ENCODE results near the gene CRKL.

Gene CRKL

GRCh38 chr22:20964799-20965103 is 47.5 kb downstream of the CRKL start:
- H3K4me3 ChIP-seq (ENCODE audit: low read length in 2 of 2) = peak overlapping the region in 1 of 2 donors; percentile 42
- H4K91ac ChIP-seq (ENCODE audit: low read depth, low read length, poor library complexity) = no peak overlapping the region
- H2AFZ ChIP-seq (ENCODE audit: low read length) = peak overlapping the region; percentile 80
- H2BK12ac ChIP-seq (ENCODE audit: low read length) = no peak overlapping the region
- peaks cover 3% of the 10 kb centered on the region for H3K79me1 ChIP-seq (ENCODE audit: low read depth, low read length)
- peaks cover 18 to 22% of the 10 kb centered on the region in 2 donors for H3K4me1 ChIP-seq (ENCODE audit: control insufficient read depth in 2 of 2, insufficient read depth in 1 of 2, low read depth in 1 of 2, low read length in 2 of 2)
- peak overlapping the region; percentile 79 for H3K4me2 ChIP-seq (ENCODE audit: insufficient read depth, low read length, poor library complexity, severe bottlenecking)
- H3K23ac ChIP-seq (ENCODE audit: low read depth, low read length, poor library complexity) = peak overlapping the region; percentile 23
- H4K8ac ChIP-seq (ENCODE audit: low read depth, low read length) = no peak overlapping the region
- H3K18ac ChIP-seq (ENCODE audit: low read length) = peak overlapping the region; percentile 73
- H3K14ac ChIP-seq (ENCODE audit: low read length) = no peak overlapping the region
- no peaks in the 10 kb centered on the region for H3K9me3 ChIP-seq (replicated peaks in 1 of 2; ENCODE audit: control insufficient read depth in 2 of 2, insufficient read depth in 1 of 2, low read depth in 1 of 2, low read length in 2 of 2)
- H2BK120ac ChIP-seq (ENCODE audit: low read depth, low read length) = no peak overlapping the region
- H2AK5ac ChIP-seq (ENCODE audit: low read depth, low read length) = no peak overlapping the region
- no peak overlapping the region for H2BK15ac ChIP-seq (ENCODE audit: low read length)
- no peak for DNase-seq (ENCODE audit: low spot score)
- no peak overlapping the region for H3K4ac ChIP-seq (ENCODE audit: low read length)
- WGBS, 2 donors (ENCODE audit: extremely low coverage in 2 of 2, insufficient read length in 2 of 2, insufficient replicate concordance in 1 of 2) = no CpG with 5 or more reads among the region's 28 CpGs
- no peaks in the 10 kb centered on the region for H3K36me3 ChIP-seq (replicated peaks in 1 of 2; ENCODE audit: control insufficient read depth in 2 of 2, insufficient read depth in 2 of 2, low read length in 2 of 2)
- H3K27ac ChIP-seq (replicated peaks; ENCODE audit: low read length) = no peak overlapping the region
- H3K27me3 ChIP-seq (ENCODE audit: control insufficient read depth in 3 of 3, insufficient read depth in 3 of 3, low read depth in 1 of 3, low read length in 3 of 3) = peaks cover 0 to 50% (median 0%) of the 10 kb centered on the region in 3 experiments
- H2BK5ac ChIP-seq (ENCODE audit: low read length) = no peak overlapping the region
- no peak overlapping the region for H3K9ac ChIP-seq (ENCODE audit: low read depth, low read length, poor library complexity)

DNA sequence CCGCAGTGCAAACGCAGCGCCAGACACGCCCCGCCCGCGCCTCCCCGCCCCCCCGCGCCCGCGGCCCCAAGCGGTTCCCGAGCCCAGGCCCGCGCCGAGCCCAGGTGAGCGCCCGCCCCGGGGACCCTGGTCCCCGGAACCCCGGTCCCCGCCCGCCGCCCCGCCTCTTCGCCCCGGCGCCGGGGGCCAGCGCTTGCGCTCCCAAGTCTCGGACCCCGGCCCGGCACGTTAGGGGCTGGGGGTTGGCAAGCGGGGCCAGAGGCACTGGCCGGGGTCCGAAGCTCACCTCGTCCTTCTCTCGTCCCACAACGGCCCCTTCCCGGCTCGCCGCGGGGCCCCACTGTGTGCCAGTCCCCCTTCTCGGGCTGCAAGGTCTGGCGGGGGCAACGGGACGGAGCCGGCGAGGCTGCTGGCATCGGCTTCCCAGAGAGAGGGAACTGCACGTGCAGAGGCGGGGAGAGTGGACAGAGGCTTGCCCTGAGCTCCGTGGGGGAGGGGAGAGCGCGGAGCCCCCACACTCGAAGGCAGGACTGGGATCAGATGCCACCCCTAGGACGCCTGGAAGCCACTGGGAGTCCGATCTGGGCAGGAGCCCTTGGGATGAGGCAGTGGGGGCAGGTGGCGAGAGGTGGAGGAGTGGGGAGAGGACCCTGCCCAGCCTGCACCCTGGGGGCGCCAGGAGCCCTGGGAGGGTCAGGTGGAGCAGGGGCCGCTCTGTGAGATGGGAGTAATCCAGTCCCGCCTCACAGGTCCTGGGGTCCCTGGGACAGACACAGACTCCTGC is 48.1 kb downstream of the CRKL start:
- Histone ChIP-seq H3K9me3 (replicated peaks in 1 of 2; ENCODE audit: control insufficient read depth in 2 of 2, insufficient read depth in 1 of 2, low read depth in 1 of 2, low read length in 2 of 2) (no peaks in the 10 kb centered on the region), H4K8ac (ENCODE audit: low read depth, low read length) (no peak overlapping the region), H2AK5ac (ENCODE audit: low read depth, low read length) (peak overlapping the region; percentile 89), H3K79me1 (ENCODE audit: low read depth, low read length) (peaks cover 3% of the 10 kb centered on the region), H2AFZ (ENCODE audit: low read length) (peak overlapping the region; percentile 94), H3K4me3 (ENCODE audit: low read length in 2 of 2) (peak overlapping the region in 1 of 2 donors; percentile 71), H2BK12ac (ENCODE audit: low read length) (peak overlapping the region; percentile 59), H3K4me2 (ENCODE audit: insufficient read depth, low read length, poor library complexity, severe bottlenecking) (peak overlapping the region; percentile 70), H3K4me1 (ENCODE audit: control insufficient read depth in 2 of 2, insufficient read depth in 1 of 2, low read depth in 1 of 2, low read length in 2 of 2) (peaks cover 18 to 22% of the 10 kb centered on the region in 2 donors), H2BK5ac (ENCODE audit: low read length) (no peak overlapping the region), H3K27ac (replicated peaks; ENCODE audit: low read length) (no peak overlapping the region), H3K23ac (ENCODE audit: low read depth, low read length, poor library complexity) (peak overlapping the region; percentile 11), H3K27me3 (ENCODE audit: control insufficient read depth in 3 of 3, insufficient read depth in 3 of 3, low read depth in 1 of 3, low read length in 3 of 3) (peaks cover 0 to 50% (median 0%) of the 10 kb centered on the region in 3 experiments), H2BK15ac (ENCODE audit: low read length) (peak overlapping the region; percentile 82), H3K4ac (ENCODE audit: low read length) (no peak overlapping the region), H3K18ac (ENCODE audit: low read length) (peak overlapping the region; percentile 95), H2BK120ac (ENCODE audit: low read depth, low read length) (no peak overlapping the region), H3K36me3 (replicated peaks in 1 of 2; ENCODE audit: control insufficient read depth in 2 of 2, insufficient read depth in 2 of 2, low read length in 2 of 2) (no peaks in the 10 kb centered on the region), H3K14ac (ENCODE audit: low read length) (no peak overlapping the region), H3K9ac (ENCODE audit: low read depth, low read length, poor library complexity) (peak overlapping the region; percentile 2), H4K91ac (ENCODE audit: low read depth, low read length, poor library complexity) (no peak overlapping the region)
- no CpG with 5 or more reads among the region's 65 CpGs for WGBS, 2 donors (ENCODE audit: extremely low coverage in 2 of 2, insufficient read length in 2 of 2, insufficient replicate concordance in 1 of 2)
- no peak for DNase-seq (ENCODE audit: low spot score)

GRCh38 chr22:20965888-20966855 is 49.0 kb downstream of the CRKL start:
- H2BK5ac ChIP-seq (ENCODE audit: low read length) = peak overlapping the region; percentile 56
- peak overlapping the region; percentile 64 for H2BK120ac ChIP-seq (ENCODE audit: low read depth, low read length)
- H2BK12ac ChIP-seq (ENCODE audit: low read length) = peak overlapping the region; percentile 33
- peaks cover 20 to 27% of the 10 kb centered on the region in 2 donors for H3K4me1 ChIP-seq (ENCODE audit: control insufficient read depth in 2 of 2, insufficient read depth in 1 of 2, low read depth in 1 of 2, low read length in 2 of 2)
- no peak overlapping the region for H3K4me3 ChIP-seq (ENCODE audit: low read length in 2 of 2)
- H2BK15ac ChIP-seq (ENCODE audit: low read length) = peak overlapping the region; percentile 82
- H3K36me3 ChIP-seq (replicated peaks in 1 of 2; ENCODE audit: control insufficient read depth in 2 of 2, insufficient read depth in 2 of 2, low read length in 2 of 2) = no peaks in the 10 kb centered on the region
- H3K79me1 ChIP-seq (ENCODE audit: low read depth, low read length) = peaks cover 3% of the 10 kb centered on the region
- no peak overlapping the region for H3K14ac ChIP-seq (ENCODE audit: low read length)
- peak overlapping the region; percentile 76 for H3K18ac ChIP-seq (ENCODE audit: low read length)
- no peak for DNase-seq (ENCODE audit: low spot score)
- H3K23ac ChIP-seq (ENCODE audit: low read depth, low read length, poor library complexity) = peak overlapping the region; percentile 60
- no peak overlapping the region for H4K91ac ChIP-seq (ENCODE audit: low read depth, low read length, poor library complexity)
- H2AK5ac ChIP-seq (ENCODE audit: low read depth, low read length) = peak overlapping the region; percentile 89
- WGBS, 2 donors (ENCODE audit: extremely low coverage in 2 of 2, insufficient read length in 2 of 2, insufficient replicate concordance in 1 of 2) = no CpG with 5 or more reads among the region's 13 CpGs
- H3K4me2 ChIP-seq (ENCODE audit: insufficient read depth, low read length, poor library complexity, severe bottlenecking) = no peak overlapping the region
- H4K8ac ChIP-seq (ENCODE audit: low read depth, low read length) = no peak overlapping the region
- no peaks in the 10 kb centered on the region for H3K9me3 ChIP-seq (replicated peaks in 1 of 2; ENCODE audit: control insufficient read depth in 2 of 2, insufficient read depth in 1 of 2, low read depth in 1 of 2, low read length in 2 of 2)
- H3K4ac ChIP-seq (ENCODE audit: low read length) = no peak overlapping the region
- H3K27me3 ChIP-seq (ENCODE audit: control insufficient read depth in 3 of 3, insufficient read depth in 3 of 3, low read depth in 1 of 3, low read length in 3 of 3) = peaks cover 0 to 50% (median 0%) of the 10 kb centered on the region in 3 experiments
- H3K9ac ChIP-seq (ENCODE audit: low read depth, low read length, poor library complexity) = no peak overlapping the region
- H2AFZ ChIP-seq (ENCODE audit: low read length) = no peak overlapping the region
- no peak overlapping the region for H3K27ac ChIP-seq (replicated peaks; ENCODE audit: low read length)
